Measurements from ENCODE around the gene SSBP4. TPM values are rescaled to one million over a fixed set of nuclear protein-coding genes. Genes with fewer than 3 reads are reported as not detected.

Gene SSBP4
- total and polyA plus RNA-seq, 2 of the 4 experiments (the other 2 are of a cell fraction), result 14.9 to 39.7 TPM

DNA sequence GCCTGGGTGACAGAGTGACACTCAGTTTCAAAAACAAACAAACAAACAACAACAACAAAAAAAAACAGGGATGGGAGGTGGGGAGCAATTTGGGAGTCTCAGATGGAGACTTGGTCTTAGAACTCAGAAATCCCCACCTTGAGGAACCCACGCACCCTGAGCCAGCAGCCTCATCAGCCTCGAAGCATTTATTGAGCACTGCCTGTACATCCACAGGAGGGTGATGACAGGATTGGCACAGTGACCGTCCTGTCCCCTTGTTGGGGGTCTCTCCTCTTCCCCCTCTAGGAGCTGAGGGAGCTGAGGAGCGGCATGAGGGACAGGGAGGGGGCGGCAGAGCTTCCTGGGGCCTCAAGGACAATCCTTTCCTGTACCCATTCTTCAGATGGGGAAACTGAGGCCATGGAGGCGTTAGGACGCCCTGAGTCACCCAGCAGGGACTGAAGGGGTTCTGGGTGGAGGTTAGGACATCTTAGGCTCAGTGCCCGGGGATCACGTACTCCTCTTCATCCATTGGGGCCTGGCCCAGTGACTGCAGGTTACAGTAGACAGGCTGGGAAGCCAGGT is 27.6 kb upstream of the SSBP4 start:
- intact Hi-C loops (cut with micrococcal nuclease), result no loop called here
- H4K20me1 ChIP-seq (ENCODE audit: insufficient read depth, low read length), result peaks cover 24% of the 10 kb centered on the region
- ATAC-seq (ENCODE audit: low read depth) (no peak), DNase-seq (no peak)
- H4K91ac ChIP-seq (ENCODE audit: insufficient read depth, low read depth, low read length), result no peak overlapping the region; the same call in 1 of the 2 replicates
- H2BK15ac ChIP-seq (ENCODE audit: low read depth, low read length), result 0 out of 3 replicates have a peak overlapping the region, but pooled peaks have one; percentile 50
- no peak overlapping the region for H2AK9ac ChIP-seq (replicated peaks; ENCODE audit: low read depth, low read length, poor library complexity)
- peaks cover 0 to 28% of the 10 kb centered on the region in 2 experiments; a peak in 2 of 4 replicates for H3K79me1 ChIP-seq (ENCODE audit: low read depth in 1 of 2, low read length in 2 of 2)
- no peak overlapping the region for H3K27ac ChIP-seq (ENCODE audit: insufficient read depth, low read length)
- ChIA-PET POLR2A (ENCODE audit: unreplicated experiment) (no interaction called here), CTCF (no interaction called here)
- H3K4me2 ChIP-seq (ENCODE audit: low read depth, low read length), result no peak overlapping the region
- no peak overlapping the region for H2BK5ac ChIP-seq (ENCODE audit: low read depth, low read length, poor library complexity, severe bottlenecking)
- in situ Hi-C loops (cut with MboI; ENCODE audit: low sequenced_read_pairs), result no loop called here
- H3K4ac ChIP-seq (ENCODE audit: low read depth, low read length), result no peak overlapping the region
- no peak overlapping the region for H2BK20ac ChIP-seq (ENCODE audit: low read depth, low read length)
- WGBS, 2 experiments (ENCODE audit: extremely low coverage in 2 of 2, insufficient read length in 1 of 2), result no CpG with 5 or more reads among the region's 9 CpGs
- H2AK5ac ChIP-seq (ENCODE audit: low read depth, low read length), result peak overlapping the region; percentile 75
- no peak overlapping the region for H3K4me3 ChIP-seq (ENCODE audit: insufficient read depth, low read depth, low read length)
- no peak overlapping the region for H3K18ac ChIP-seq (ENCODE audit: low read depth, low read length)
- H4K5ac ChIP-seq (ENCODE audit: low read depth, low read length), result no peak overlapping the region
- dilution Hi-C loops (cut with HindIII; ENCODE audit: low sequenced_read_pairs, unreplicated experiment), result no loop called here
- H3K14ac ChIP-seq (replicated peaks; ENCODE audit: low read depth, low read length), result no peak overlapping the region
- no peak overlapping the region for H3K56ac ChIP-seq (ENCODE audit: extremely low read depth, insufficient read depth, low read length)
- H3K23ac ChIP-seq (ENCODE audit: low read depth, low read length), result no peak overlapping the region
- no peak overlapping the region for H2BK120ac ChIP-seq (ENCODE audit: low read depth, low read length)
- H4K8ac ChIP-seq (ENCODE audit: low read depth in 2 of 2, low read length in 2 of 2), result no peak overlapping the region
- H3K9me3 ChIP-seq (ENCODE audit: control insufficient read depth, insufficient read depth, low read length), result no peaks in the 10 kb centered on the region
- peaks cover 5% of the 10 kb centered on the region; the same call in 1 of the 2 replicates for H3K4me1 ChIP-seq (ENCODE audit: control insufficient read depth, insufficient read depth, low read length)
- peaks cover 9% of the 10 kb centered on the region; the same call in 1 of the 2 replicates for H3K36me3 ChIP-seq (ENCODE audit: control insufficient read depth, insufficient read depth, low read length)
- peaks cover 5% of the 10 kb centered on the region; the same call in 1 of the 2 replicates for H3K9me1 ChIP-seq (ENCODE audit: insufficient read depth, low read length)
- no peaks in the 10 kb centered on the region for H3K27me3 ChIP-seq (ENCODE audit: control insufficient read depth, insufficient read depth, low read length)
- H2AFZ ChIP-seq (replicated peaks; ENCODE audit: low read length, poor library complexity), result peak overlapping the region; percentile 49
- TF ChIP-seq MXI1 (IDR thresholded peaks at IDR 0.05; ENCODE audit: borderline replicate concordance, low read depth, low read length), result no peak
- BruUV-seq (replicated peaks), result no TSS peak
- no peak overlapping the region for H3K9ac ChIP-seq (ENCODE audit: low read depth, low read length)
